HEK293 (cell line): Measurements from ENCODE around the gene SLC35G6.

Experiments
- CTCF ChIP-seq: fragments of 450-650 bp; formaldehyde crosslinking; IDR thresholded peaks from 2 replicates; pipeline ENCODE4 v1.5.1; 2016; ENCODE audit warnings: missing biosample characterization, missing genetic modification characterization
- KLF7 ChIP-seq: fragments of 450-650 bp; formaldehyde crosslinking; IDR thresholded peaks from 2 replicates; pipeline ENCODE4 v1.5.1; 2016; ENCODE audit warnings: missing biosample characterization, missing genetic modification characterization, borderline replicate concordance
- OSR2 ChIP-seq: fragments of 450-650 bp; formaldehyde crosslinking; IDR thresholded peaks from 2 replicates; pipeline ENCODE4 v1.5.1; 2016; ENCODE audit warnings: missing biosample characterization, missing genetic modification characterization
- TCF7L2 ChIP-seq: IDR thresholded peaks from 2 replicates; pipeline ENCODE4 v1.6.1; 2011; ENCODE audit warnings: low read depth, mild to moderate bottlenecking, inconsistent platforms, low read length, moderate library complexity, borderline replicate concordance
- ZBTB10 ChIP-seq: fragments of 450-650 bp; formaldehyde crosslinking; IDR thresholded peaks from 2 replicates; pipeline ENCODE4 v1.5.1; 2016; ENCODE audit warnings: missing biosample characterization, missing genetic modification characterization
- ZBTB8A ChIP-seq: fragments of 450-650 bp; formaldehyde crosslinking; IDR thresholded peaks from 2 replicates; pipeline ENCODE4 v1.5.1; 2016; ENCODE audit warnings: missing biosample characterization, missing genetic modification characterization
- ZNF175 ChIP-seq: fragments of 450-650 bp; formaldehyde crosslinking; IDR thresholded peaks from 2 replicates; pipeline ENCODE4 v1.5.1; 2016; ENCODE audit warnings: missing biosample characterization, missing genetic modification characterization
- ZNF18 ChIP-seq: fragments of 450-650 bp; formaldehyde crosslinking; IDR thresholded peaks from 2 replicates; pipeline ENCODE4 v1.5.1; 2016; ENCODE audit warnings: missing biosample characterization, missing genetic modification characterization
- ZNF23 ChIP-seq: fragments of 450-650 bp; formaldehyde crosslinking; IDR thresholded peaks from 2 replicates; pipeline ENCODE4 v1.5.1; 2016; ENCODE audit warnings: missing biosample characterization, missing genetic modification characterization, borderline replicate concordance
- ZNF549 ChIP-seq: fragments of 450-650 bp; IDR thresholded peaks from 2 replicates; pipeline ENCODE4 v1.5.1; 2018; ENCODE audit warnings: missing biosample characterization, missing genetic modification characterization, mild to moderate bottlenecking, inconsistent platforms, moderate library complexity
- ZNF585B ChIP-seq: fragments of 450-650 bp; formaldehyde crosslinking; IDR thresholded peaks from 2 replicates; pipeline ENCODE4 v1.5.1; 2016; ENCODE audit warnings: missing biosample characterization, missing genetic modification characterization

- TF ChIP-seq ZNF549 (tag by site-specific recombination) (no peak), ZNF585B (no peak), ZNF23 (tag by site-specific recombination) (no peak), OSR2 (no peak), ZNF175 (tag by site-specific recombination) (no peak), CTCF (no peak), ZBTB8A (tag by site-specific recombination) (no peak), TCF7L2 (no peak), ZBTB10 (tag by site-specific recombination) (no peak), ZNF18 (no peak), KLF7 (no peak)
These were observed 3.6 kb upstream of the SLC35G6 start for GRCh38 chr17:7477392-7478275.
